Measurements from ENCODE around the gene RPL18A. TPM values are rescaled to one million over a fixed set of nuclear protein-coding genes. Genes with fewer than 3 reads are reported as not detected.

Gene RPL18A
- total and polyA plus RNA-seq, 2 donors from 2014 or later, result 1,282 to 1,707 TPM

- peak in 4 of 5 donors; percentile 50 to 86 (median 83) for DNase-seq
- H3K9me3 ChIP-seq (ENCODE audit: control insufficient read depth in 2 of 3, insufficient read depth in 1 of 3, low read length in 3 of 3), result no peaks in the 10 kb centered on the region
- H3K9ac ChIP-seq (ENCODE audit: low read length in 3 of 3), result no peak overlapping the region
- intact Hi-C loops (cut with DNase I), result no loop called here
- H3K27ac ChIP-seq (ENCODE audit: low read depth in 2 of 2, low read length in 2 of 2), result no peak overlapping the region
- FAIRE-seq, result no peak
- H3K4me1 ChIP-seq (ENCODE audit: control insufficient read depth in 2 of 3, insufficient read depth in 2 of 3, low read depth in 1 of 3, low read length in 3 of 3), result no peaks in the 10 kb centered on the region
- H3K4me3 ChIP-seq (ENCODE audit: low read length in 3 of 3), result no peak overlapping the region
- TF ChIP-seq CTCF (IDR thresholded peaks at IDR 0.05; ENCODE audit: borderline replicate concordance, extremely low read depth, insufficient read depth), result no peak
- H3K36me3 ChIP-seq (ENCODE audit: control insufficient read depth in 2 of 3, insufficient read depth in 3 of 3, low read length in 3 of 3), result no peaks in the 10 kb centered on the region
- H3K27me3 ChIP-seq (ENCODE audit: control insufficient read depth, insufficient read depth, low read length), result no peaks in the 10 kb centered on the region
Measured at GRCh38 chr19:17889609-17890214, 30.0 kb downstream of the RPL18A start.

GRCh38 chr19:17893766-17894165 lies 34.1 kb downstream of the RPL18A start:
- H3K27ac ChIP-seq (ENCODE audit: low read depth in 2 of 2, low read length in 2 of 2), result no peak overlapping the region
- no peak overlapping the region for H3K4me3 ChIP-seq (ENCODE audit: low read length in 3 of 3)
- H3K4me1 ChIP-seq (ENCODE audit: control insufficient read depth in 2 of 3, insufficient read depth in 2 of 3, low read depth in 1 of 3, low read length in 3 of 3), result no peaks in the 10 kb centered on the region
- FAIRE-seq, result no peak
- TF ChIP-seq CTCF (IDR thresholded peaks at IDR 0.05; ENCODE audit: borderline replicate concordance, extremely low read depth, insufficient read depth), result no peak
- no peaks in the 10 kb centered on the region for H3K27me3 ChIP-seq (ENCODE audit: control insufficient read depth, insufficient read depth, low read length)
- no peak overlapping the region for H3K9ac ChIP-seq (ENCODE audit: low read length in 3 of 3)
- no peaks in the 10 kb centered on the region for H3K9me3 ChIP-seq (ENCODE audit: control insufficient read depth in 2 of 3, insufficient read depth in 1 of 3, low read length in 3 of 3)
- intact Hi-C loops (cut with DNase I), result no loop called here
- no peak for DNase-seq
- no peaks in the 10 kb centered on the region for H3K36me3 ChIP-seq (ENCODE audit: control insufficient read depth in 2 of 3, insufficient read depth in 3 of 3, low read length in 3 of 3)

GRCh38 chr19:17902701-17903100 lies 43.0 kb downstream of the RPL18A start:
- Histone ChIP-seq H3K9ac (ENCODE audit: low read length in 3 of 3) (no peak overlapping the region), H3K36me3 (ENCODE audit: control insufficient read depth in 2 of 3, insufficient read depth in 3 of 3, low read length in 3 of 3) (no peaks in the 10 kb centered on the region), H3K9me3 (ENCODE audit: control insufficient read depth in 2 of 3, insufficient read depth in 1 of 3, low read length in 3 of 3) (no peaks in the 10 kb centered on the region), H3K4me1 (ENCODE audit: control insufficient read depth in 2 of 3, insufficient read depth in 2 of 3, low read depth in 1 of 3, low read length in 3 of 3) (no peaks in the 10 kb centered on the region), H3K27me3 (ENCODE audit: control insufficient read depth, insufficient read depth, low read length) (no peaks in the 10 kb centered on the region), H3K27ac (ENCODE audit: low read depth in 2 of 2, low read length in 2 of 2) (no peak overlapping the region), H3K4me3 (ENCODE audit: low read length in 3 of 3) (no peak overlapping the region)
- DNase-seq (no peak), FAIRE-seq (no peak)
- intact Hi-C loops (cut with DNase I), result no loop called here
- no peak for TF ChIP-seq CTCF (IDR thresholded peaks at IDR 0.05; ENCODE audit: borderline replicate concordance, extremely low read depth, insufficient read depth)

- Histone ChIP-seq H3K4me1 (ENCODE audit: control insufficient read depth in 2 of 3, insufficient read depth in 2 of 3, low read depth in 1 of 3, low read length in 3 of 3) (no peaks in the 10 kb centered on the region), H3K27me3 (ENCODE audit: control insufficient read depth, insufficient read depth, low read length) (no peaks in the 10 kb centered on the region), H3K27ac (ENCODE audit: low read depth in 2 of 2, low read length in 2 of 2) (no peak overlapping the region), H3K9ac (ENCODE audit: low read length in 3 of 3) (no peak overlapping the region), H3K36me3 (ENCODE audit: control insufficient read depth in 2 of 3, insufficient read depth in 3 of 3, low read length in 3 of 3) (no peaks in the 10 kb centered on the region), H3K9me3 (ENCODE audit: control insufficient read depth in 2 of 3, insufficient read depth in 1 of 3, low read length in 3 of 3) (peaks cover 0 to 3% (median 0%) of the 10 kb centered on the region in 3 donors), H3K4me3 (ENCODE audit: low read length in 3 of 3) (no peak overlapping the region)
- DNase-seq (no peak), FAIRE-seq (no peak)
- intact Hi-C loops (cut with DNase I), result no loop called here
- no peak for TF ChIP-seq CTCF (IDR thresholded peaks at IDR 0.05; ENCODE audit: borderline replicate concordance, extremely low read depth, insufficient read depth)
Measured at GRCh38 chr19:17908244-17908643, 48.5 kb downstream of the RPL18A start.

Data from kidney (tissue), 14 donors.